Subcutaneous abdominal adipose tissue (tissue), 5 donors: ENCODE measurements around the gene VCAN.
"Not testable (repeated sequence)": the region's sequence is repeated elsewhere in the genome, so short reads cannot be mapped to it uniquely, and the experiment has no call there.

Experiments used
- H3K27ac ChIP-seq: one replicate; pipeline ENCODE4 v1.7.0; 2013; ENCODE audit warnings: low read depth, mild to moderate bottlenecking, inconsistent platforms, low read length, moderate library complexity
- H3K27me3 ChIP-seq, 5 donors: one replicate each; pipeline ENCODE4 v1.7.0; 2013; ENCODE audit warnings: low read length in 5 of 5, inconsistent platforms in 1 of 5; ENCODE audit not compliant: control insufficient read depth in 5 of 5, insufficient read depth in 4 of 5
- H3K36me3 ChIP-seq, 5 donors: one replicate each; pipeline ENCODE4 v1.7.0; 2013; ENCODE audit warnings: low read length in 5 of 5; ENCODE audit not compliant: control insufficient read depth in 5 of 5, insufficient read depth in 5 of 5
- H3K4me1 ChIP-seq, 5 donors: one replicate each; pipeline ENCODE4 v1.7.0; 2013; ENCODE audit warnings: low read length in 5 of 5, mild to moderate bottlenecking in 3 of 5, moderate library complexity in 1 of 5; ENCODE audit not compliant: control insufficient read depth in 5 of 5, insufficient read depth in 5 of 5
- H3K4me3 ChIP-seq, 5 donors: one replicate each; pipeline ENCODE4 v1.7.0; 2013; ENCODE audit warnings: low read length in 5 of 5, low read depth in 1 of 5
- H3K9ac ChIP-seq, 5 donors: one replicate each; pipeline ENCODE4 v1.7.0; 2013; ENCODE audit warnings: low read length in 5 of 5, mild to moderate bottlenecking in 4 of 5, moderate library complexity in 3 of 5
- H3K9me3 ChIP-seq, 5 donors: one replicate each; pipeline ENCODE4 v1.7.0; 2013; ENCODE audit warnings: low read length in 5 of 5; ENCODE audit not compliant: control insufficient read depth in 5 of 5
- donor health status: healthy.
- donor health status: healthy.
- donor health status: healthy.
- donor health status: healthy.
- donor health status: healthy.

The VCAN gene

DNA sequence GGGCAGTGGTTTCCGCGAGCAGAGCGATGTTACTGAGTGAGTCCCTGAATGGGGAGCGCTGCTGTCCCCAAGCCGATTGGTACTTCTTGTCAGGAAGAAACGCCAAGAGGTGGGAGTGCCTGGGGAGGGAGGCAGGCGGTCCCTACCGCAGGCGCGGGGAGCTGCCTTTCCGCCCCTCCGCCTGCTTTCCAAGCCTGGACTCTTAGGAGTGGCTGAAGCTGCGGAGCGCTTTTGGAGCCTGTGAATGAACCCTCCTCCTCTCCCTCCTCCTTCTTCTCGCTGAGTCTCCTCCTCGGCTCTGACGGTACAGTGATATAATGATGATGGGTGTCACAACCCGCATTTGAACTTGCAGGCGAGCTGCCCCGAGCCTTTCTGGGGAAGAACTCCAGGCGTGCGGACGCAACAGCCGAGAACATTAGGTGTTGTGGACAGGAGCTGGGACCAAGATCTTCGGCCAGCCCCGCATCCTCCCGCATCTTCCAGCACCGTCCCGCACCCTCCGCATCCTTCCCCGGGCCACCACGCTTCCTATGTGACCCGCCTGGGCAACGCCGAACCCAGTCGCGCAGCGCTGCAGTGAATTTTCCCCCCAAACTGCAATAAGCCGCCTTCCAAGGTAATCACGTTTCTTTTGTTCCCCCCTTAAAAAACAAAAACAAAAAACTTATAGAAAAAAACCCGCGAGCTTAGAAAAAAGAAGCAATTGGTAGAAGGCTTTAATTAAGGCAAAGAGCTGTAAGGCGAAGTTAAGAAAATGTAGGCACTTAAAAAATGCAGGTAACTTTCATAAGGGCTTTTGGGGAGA lies at the start of gene VCAN:
Gene VCAN (plus strand): TSS at position 340 of the 808 bp plus-strand sequence. CDS start 11,775 bp downstream, outside the sequence.
- H3K27me3 ChIP-seq, result peaks cover 10 to 44% (median 26%) of the 10 kb centered on the region in 5 donors
- peaks cover 2 to 47% (median 40%) of the 10 kb centered on the region in 5 donors for H3K4me1 ChIP-seq
- peak within 1 kb of the TSS; percentile 52 to 80 (median 74) for H3K4me3 ChIP-seq
- H3K36me3 ChIP-seq, result no peaks in the 10 kb centered on the region
- H3K9ac ChIP-seq, result peak within 1 kb of the TSS in 3 of 5 donors; percentile 39 to 53 (median 52)
- no peaks in the 10 kb centered on the region for H3K9me3 ChIP-seq
- peak within 1 kb of the TSS; percentile 44 for H3K27ac ChIP-seq

DNA sequence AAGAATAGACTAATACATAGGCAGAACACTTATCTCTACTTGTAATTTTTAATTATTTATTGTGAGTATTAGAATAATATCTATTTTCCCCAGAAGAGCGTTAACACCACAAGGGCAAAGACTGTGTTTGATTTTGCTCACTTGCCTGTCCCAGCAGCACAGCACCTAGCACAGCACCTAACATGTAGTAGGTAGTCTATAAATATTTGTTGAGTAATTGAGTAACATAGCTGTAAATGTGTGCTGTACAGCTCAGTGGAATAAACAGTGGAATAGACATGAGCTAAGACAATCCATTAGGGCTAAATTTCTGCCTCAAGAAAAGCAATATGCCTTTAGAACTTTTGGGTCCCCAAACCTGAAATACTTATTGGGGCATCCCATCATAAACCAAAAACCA lies 49.3 kb upstream of the VCAN start:
- Histone ChIP-seq H3K4me1 (no peaks in the 10 kb centered on the region), H3K27me3 (no peaks in the 10 kb centered on the region)

DNA sequence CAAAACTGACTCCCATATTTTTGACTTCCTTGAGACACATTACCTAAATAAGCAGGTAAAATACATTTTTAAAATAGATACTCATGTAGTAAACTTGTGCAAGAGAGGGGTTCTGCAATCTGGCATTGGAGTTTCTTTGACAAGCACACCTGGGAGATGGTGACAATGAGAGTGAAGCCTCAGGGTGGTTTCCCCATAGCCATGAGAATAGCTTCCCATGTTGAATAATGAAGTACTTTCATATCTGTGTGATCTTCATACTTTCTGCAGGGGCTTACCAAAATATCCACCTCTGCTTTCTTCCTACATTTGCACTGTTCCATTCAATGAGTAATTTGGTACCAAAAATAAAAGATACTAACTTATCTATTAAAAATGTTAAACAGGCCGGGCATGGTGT lies 44.7 kb upstream of the VCAN start:
- H3K9me3 ChIP-seq, result no peaks in the 10 kb centered on the region
- no peaks in the 10 kb centered on the region for H3K27me3 ChIP-seq
- no peak overlapping the region for H3K4me3 ChIP-seq
- H3K36me3 ChIP-seq, result no peaks in the 10 kb centered on the region
- H3K27ac ChIP-seq, result no peak overlapping the region
- H3K4me1 ChIP-seq, result no peaks in the 10 kb centered on the region
- H3K9ac ChIP-seq, result no peak overlapping the region

More for the DNA sequence above, 49.3 kb upstream of the VCAN start:
- no peak overlapping the region for H3K4me3 ChIP-seq
- H3K9me3 ChIP-seq, result peaks cover 0 to 2% (median 0%) of the 10 kb centered on the region in 5 donors
- H3K27ac ChIP-seq, result no peak overlapping the region
- H3K36me3 ChIP-seq, result no peaks in the 10 kb centered on the region
- H3K9ac ChIP-seq, result no peak overlapping the region

DNA sequence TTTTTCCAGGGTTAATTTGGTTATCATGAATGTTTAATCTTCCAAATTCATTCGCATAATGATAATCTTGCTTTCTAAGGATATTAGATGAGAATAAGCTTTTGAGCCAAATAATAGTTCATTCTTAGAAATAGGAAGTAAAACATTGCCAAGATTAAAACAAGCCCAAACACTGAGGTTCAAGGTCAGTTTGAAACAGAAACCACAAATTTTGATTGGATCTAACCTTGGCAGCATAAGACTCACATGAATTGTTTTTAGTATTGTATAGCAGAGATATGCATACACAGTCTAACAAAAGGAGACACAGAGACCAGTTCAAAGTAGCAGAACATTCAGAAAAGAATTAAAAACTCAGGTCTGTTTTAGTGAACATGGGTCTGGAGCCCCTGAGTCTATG lies 43.4 kb upstream of the VCAN start:
- H3K36me3 ChIP-seq, result no peaks in the 10 kb centered on the region
- no peak overlapping the region for H3K4me3 ChIP-seq
- H3K9me3 ChIP-seq, result no peaks in the 10 kb centered on the region
- H3K9ac ChIP-seq, result no peak overlapping the region
- H3K27me3 ChIP-seq, result no peaks in the 10 kb centered on the region
- no peaks in the 10 kb centered on the region for H3K4me1 ChIP-seq
- no peak overlapping the region for H3K27ac ChIP-seq

DNA sequence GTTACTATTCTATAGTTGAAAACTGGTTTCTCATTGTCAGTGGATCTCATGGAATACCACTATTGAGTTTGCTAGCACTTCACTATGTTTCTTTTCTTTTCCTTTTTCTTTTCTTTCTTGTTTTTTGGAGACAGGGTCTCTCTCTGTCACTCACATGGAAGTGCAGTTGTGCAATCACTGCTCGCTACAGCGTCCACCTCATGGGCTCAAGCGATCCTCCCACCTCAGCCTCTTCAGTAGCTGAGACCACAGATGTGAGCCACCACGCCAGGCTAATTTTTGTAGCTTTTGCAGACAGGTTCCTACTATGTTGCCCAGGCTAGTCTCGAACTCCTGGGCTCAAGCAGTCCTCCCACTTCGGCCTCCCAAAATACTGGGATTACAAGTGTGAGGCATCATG lies 42.7 kb upstream of the VCAN start:
- Histone ChIP-seq H3K36me3 (no peaks in the 10 kb centered on the region), H3K4me3 (no peak overlapping the region), H3K9me3 (no peaks in the 10 kb centered on the region), H3K27ac (no peak overlapping the region), H3K9ac (no peak overlapping the region), H3K27me3 (no peaks in the 10 kb centered on the region), H3K4me1 (no peaks in the 10 kb centered on the region)

DNA sequence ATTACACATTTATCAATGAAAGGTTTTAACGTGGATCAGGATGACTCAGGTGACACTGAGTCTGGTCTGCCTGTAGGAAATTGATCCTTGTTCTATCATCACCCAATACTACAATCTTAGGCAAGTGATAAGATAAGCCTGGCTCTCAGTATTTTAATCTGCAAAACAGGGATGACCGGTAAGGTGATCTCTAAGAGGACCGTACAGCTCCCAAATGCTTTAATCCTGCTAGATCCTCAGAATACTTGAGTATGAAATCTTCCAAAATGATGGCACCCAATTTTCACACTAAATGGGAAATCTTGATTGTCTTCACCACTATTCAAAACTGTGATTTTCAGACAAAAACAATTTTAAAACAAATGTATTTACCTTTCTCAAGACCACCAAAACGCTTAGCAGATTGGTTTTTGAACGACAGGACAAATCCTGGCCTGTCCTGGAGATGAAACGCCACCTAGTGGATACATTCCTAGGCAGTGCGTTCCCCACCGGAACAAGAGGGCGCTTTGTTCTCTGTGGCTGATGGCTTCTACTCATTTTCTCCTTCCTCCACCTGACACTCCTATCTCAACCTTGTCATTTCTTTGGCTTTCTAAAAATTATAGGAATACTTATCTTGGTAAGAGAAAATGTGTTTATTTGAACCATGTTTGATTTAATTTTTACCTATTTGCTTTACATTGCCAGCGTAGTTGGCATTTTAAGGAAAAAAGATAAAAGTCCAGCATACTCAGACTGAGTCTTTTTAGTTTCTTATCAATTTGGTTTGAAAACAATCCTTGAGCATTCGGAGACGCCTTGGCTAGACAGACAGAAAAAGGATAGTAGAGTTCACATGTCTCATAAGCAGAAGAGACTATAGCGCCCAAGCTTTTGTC lies 41.2 kb upstream of the VCAN start:
- H3K36me3 ChIP-seq, result no peaks in the 10 kb centered on the region
- peaks cover 0 to 4% (median 0%) of the 10 kb centered on the region in 5 donors for H3K4me1 ChIP-seq
- no peak overlapping the region for H3K9ac ChIP-seq
- H3K27me3 ChIP-seq, result no peaks in the 10 kb centered on the region
- no peak overlapping the region for H3K27ac ChIP-seq
- no peak overlapping the region for H3K4me3 ChIP-seq
- H3K9me3 ChIP-seq, result no peaks in the 10 kb centered on the region

DNA sequence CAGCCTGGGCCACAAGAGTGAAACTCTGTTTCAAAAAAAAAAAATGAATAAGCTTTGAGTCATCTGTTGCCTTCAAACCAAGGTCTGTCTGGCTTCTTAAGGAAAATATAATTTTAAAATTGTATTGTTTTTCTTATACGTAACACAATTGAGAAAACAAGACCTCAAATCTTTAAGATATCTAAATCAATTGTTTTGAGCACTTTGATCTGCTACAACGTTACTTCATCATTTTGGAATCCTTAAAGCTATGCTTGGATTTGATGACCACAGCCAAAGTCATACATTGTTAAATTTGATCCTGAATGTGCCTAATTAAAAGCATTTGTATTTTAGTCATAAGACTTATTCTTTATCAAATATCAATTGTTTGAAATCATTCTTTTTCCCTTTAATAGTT lies 37.7 kb upstream of the VCAN start:
- no peaks in the 10 kb centered on the region for H3K27me3 ChIP-seq
- no peaks in the 10 kb centered on the region for H3K36me3 ChIP-seq
- no peaks in the 10 kb centered on the region for H3K9me3 ChIP-seq
- no peak overlapping the region for H3K9ac ChIP-seq
- peaks cover 0 to 4% (median 0%) of the 10 kb centered on the region in 5 donors for H3K4me1 ChIP-seq
- no peak overlapping the region for H3K4me3 ChIP-seq
- H3K27ac ChIP-seq, result no peak overlapping the region

DNA sequence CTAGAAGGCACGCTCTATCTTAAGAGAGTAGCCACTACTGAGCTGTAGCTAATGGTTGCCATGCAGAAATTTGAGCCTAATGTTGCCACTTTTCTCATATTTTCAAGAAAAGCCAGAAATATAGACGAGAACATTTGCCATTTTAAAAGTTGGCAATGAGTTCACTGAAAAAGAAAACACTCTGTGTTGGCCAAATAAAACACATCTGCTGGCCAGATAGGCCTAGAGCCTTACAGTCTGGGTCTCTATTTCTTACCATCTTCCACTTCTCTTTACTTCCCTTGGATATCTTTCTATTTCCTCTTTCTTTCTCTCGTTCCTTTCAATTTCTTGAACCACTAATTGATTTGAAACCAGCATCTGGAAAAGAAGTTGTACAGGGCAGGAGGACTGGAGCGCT lies 36.6 kb upstream of the VCAN start:
- Histone ChIP-seq H3K27ac (no peak overlapping the region), H3K9ac (no peak overlapping the region), H3K36me3 (no peaks in the 10 kb centered on the region), H3K4me3 (no peak overlapping the region), H3K4me1 (peaks cover 0 to 4% (median 0%) of the 10 kb centered on the region in 5 donors), H3K9me3 (no peaks in the 10 kb centered on the region), H3K27me3 (no peaks in the 10 kb centered on the region)

DNA sequence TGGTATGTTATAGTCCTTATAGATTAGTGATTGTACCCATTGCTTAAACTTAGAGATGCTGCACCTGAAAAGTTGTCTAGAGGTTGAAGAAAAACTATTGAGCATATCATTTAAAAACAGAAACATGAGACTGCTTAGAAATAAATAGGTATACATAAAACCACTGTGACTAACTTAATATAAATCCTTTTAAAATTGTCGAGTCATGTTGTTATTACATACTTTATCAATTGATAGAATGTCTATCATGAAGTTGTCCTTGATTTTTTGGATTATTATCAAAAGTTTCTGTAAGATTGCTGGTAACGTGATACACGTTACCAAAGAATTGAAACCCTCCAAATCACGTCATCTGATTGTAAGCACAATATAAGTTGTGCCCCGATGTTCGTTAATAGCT lies 35.3 kb upstream of the VCAN start:
- Histone ChIP-seq H3K4me1 (peaks cover 0 to 4% (median 0%) of the 10 kb centered on the region in 5 donors), H3K36me3 (no peaks in the 10 kb centered on the region), H3K4me3 (no peak overlapping the region), H3K9me3 (no peaks in the 10 kb centered on the region), H3K27me3 (no peaks in the 10 kb centered on the region), H3K9ac (no peak overlapping the region), H3K27ac (no peak overlapping the region)

DNA sequence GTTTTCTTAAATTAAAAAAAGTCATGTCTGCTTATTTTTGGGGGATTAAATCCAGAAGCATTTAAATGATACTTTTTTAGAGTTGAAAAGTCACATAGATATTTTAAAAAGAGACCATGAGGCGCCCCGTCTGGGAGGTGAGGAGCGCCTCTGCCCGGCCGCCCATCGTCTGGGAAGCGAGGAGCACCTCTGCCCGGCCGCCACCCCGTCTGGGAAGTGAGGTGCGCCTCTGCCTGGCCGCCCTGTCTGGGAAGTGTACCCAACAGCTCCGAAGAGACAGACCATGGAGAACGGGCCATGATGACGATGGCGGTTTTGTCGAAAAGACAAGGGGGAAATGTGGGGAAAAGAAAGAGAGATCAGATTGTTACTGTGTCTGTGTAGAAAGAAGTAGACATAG lies 33.8 kb upstream of the VCAN start:
- not testable (repeated sequence) for H3K9ac ChIP-seq, H3K4me1 ChIP-seq, H3K36me3 ChIP-seq, H3K9me3 ChIP-seq, H3K27me3 ChIP-seq, H3K27ac ChIP-seq, H3K4me3 ChIP-seq
